Common myeloid progenitor, CD34-positive (primary cell): ENCODE results near the gene GLYATL2.
A peak's percentile ranks its signal among the peaks of the same experiment; 100 is the strongest.

Experiments
- CTCF ChIA-PET: fragments of 350-600 bp; sonication (Branson Sonifier 250); formaldehyde crosslinking; loops from one replicate; lab custom pipeline; 2021; ENCODE audit warnings: antibody characterized with exemption; lab: Charles Lee
- POLR2A ChIA-PET: fragments of 350-600 bp; sonication (Branson Sonifier 250); formaldehyde crosslinking; loops from one replicate; lab custom pipeline; 2021; ENCODE audit warnings: antibody characterized with exemption; lab: Charles Lee
- DNase-seq, 3 donors: peaks; one replicate each; pipeline versions ENCODE4 v3.0.0 to v3.0.0-alpha.2; 2013
- H3K27ac ChIP-seq, 2 experiments: 1 replicate in 1 of 2; 2 replicates in 1 of 2; pipeline ENCODE4 v1.7.0; 2013; ENCODE audit warnings: inconsistent platforms in 2 of 2, low read length in 2 of 2, mild to moderate bottlenecking in 2 of 2, low read depth in 1 of 2, moderate library complexity in 1 of 2; ENCODE audit not compliant: severe bottlenecking in 2 of 2, insufficient read depth in 1 of 2, poor library complexity in 1 of 2
- H3K27me3 ChIP-seq, 5 experiments: replicated peaks in 2 of 5; 1 replicate in 3 of 5; 2 replicates in 2 of 5; pipeline versions ENCODE4 v1.6.1 to v1.7.0; 2013; ENCODE audit warnings: low read length in 4 of 5, mild to moderate bottlenecking in 2 of 5, moderate library complexity in 2 of 5, inconsistent platforms in 1 of 5; ENCODE audit not compliant: insufficient read depth in 5 of 5, control insufficient read depth in 4 of 5
- H3K36me3 ChIP-seq, 4 experiments: 1 replicate in 2 of 4; 2 replicates in 2 of 4; pipeline versions ENCODE4 v1.6.1 to v1.7.0; 2013; ENCODE audit warnings: low read length in 3 of 4, control low read depth in 1 of 4, mild to moderate bottlenecking in 1 of 4; ENCODE audit not compliant: control insufficient read depth in 4 of 4, insufficient read depth in 4 of 4
- H3K4me1 ChIP-seq, 4 experiments: 1 replicate in 3 of 4; 2 replicates in 1 of 4; pipeline versions ENCODE4 v1.6.1 to v1.7.1; 2013; ENCODE audit warnings: low read length in 3 of 4, mild to moderate bottlenecking in 3 of 4, control low read depth in 1 of 4, inconsistent platforms in 1 of 4, moderate library complexity in 1 of 4; ENCODE audit not compliant: control insufficient read depth in 4 of 4, insufficient read depth in 4 of 4; ENCODE audit errors: control extremely low read depth in 1 of 4
- H3K4me3 ChIP-seq, 7 experiments: 1 replicate in 4 of 7; 2 replicates in 3 of 7; pipeline versions ENCODE4 v1.5.1 to v1.7.0; 2013; ENCODE audit warnings: mild to moderate bottlenecking in 7 of 7, low read length in 6 of 7, moderate library complexity in 6 of 7, inconsistent platforms in 2 of 7, low read depth in 2 of 7, control low read depth in 1 of 7; ENCODE audit not compliant: insufficient read depth in 4 of 7, control insufficient read depth in 1 of 7; ENCODE audit errors: extremely low read depth in 1 of 7
- H3K9me3 ChIP-seq, 5 experiments: 1 replicate in 4 of 5; 2 replicates in 1 of 5; pipeline versions ENCODE4 v1.6.1 to v1.7.1; 2013; ENCODE audit warnings: low read length in 4 of 5, mild to moderate bottlenecking in 2 of 5, inconsistent platforms in 1 of 5, low read depth in 1 of 5, moderate library complexity in 1 of 5; ENCODE audit not compliant: control insufficient read depth in 4 of 5, insufficient read depth in 2 of 5; ENCODE audit errors: control extremely low read depth in 1 of 5
- WGBS: methylation state at CpG from one replicate; pipeline ENCODE4 v1.1.5; 2013; ENCODE audit not compliant: insufficient coverage; 5-methylcytosine and 5-hydroxymethylcytosine counted together

The GLYATL2 gene

GRCh38 chr11:58801974-58802545 is 42.4 kb downstream of the GLYATL2 start:
- Histone ChIP-seq H3K4me1 (no peaks in the 10 kb centered on the region), H3K4me3 (no peak overlapping the region), H3K36me3 (no peaks in the 10 kb centered on the region), H3K27ac (no peak overlapping the region), H3K9me3 (peaks cover 0 to 3% (median 0%) of the 10 kb centered on the region in 5 experiments), H3K27me3 (no peaks in the 10 kb centered on the region)
- ChIA-PET POLR2A (no interaction called here), CTCF (interaction anchor here (2.9 kb wide), 1 partner anchor 13 kb away, joined by 11 read pairs; no protein-coding TSS in a partner anchor)
- no peak for DNase-seq
- no CpG with 5 or more reads among the region's 4 CpGs for WGBS

DNA sequence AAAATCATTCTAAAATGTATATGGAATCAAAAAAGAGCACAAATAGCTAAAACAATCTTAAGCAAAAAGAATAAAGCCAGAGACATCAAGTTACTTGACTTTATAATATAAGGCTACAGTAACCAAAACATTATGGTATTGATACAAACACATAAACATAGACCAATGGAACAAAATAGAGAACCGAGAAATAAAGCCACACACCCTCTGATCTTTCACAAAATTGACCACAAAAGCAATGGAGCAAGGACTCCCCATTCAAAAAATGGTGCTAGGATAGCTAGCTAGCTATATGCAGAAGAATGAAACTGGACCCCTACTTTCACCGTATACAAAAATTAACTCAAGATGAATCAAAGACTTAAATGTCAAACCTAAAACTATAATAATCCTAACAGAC is 43.2 kb downstream of the GLYATL2 start:
- Histone ChIP-seq H3K27ac (no peak overlapping the region), H3K36me3 (no peaks in the 10 kb centered on the region), H3K4me3 (no peak overlapping the region), H3K9me3 (peaks cover 0 to 3% (median 0%) of the 10 kb centered on the region in 5 experiments), H3K4me1 (no peaks in the 10 kb centered on the region), H3K27me3 (no peaks in the 10 kb centered on the region)
- ChIA-PET POLR2A (no interaction called here), CTCF (no interaction called here)
- DNase-seq = no peak
- no CpG with 5 or more reads among the region's 2 CpGs for WGBS

DNA sequence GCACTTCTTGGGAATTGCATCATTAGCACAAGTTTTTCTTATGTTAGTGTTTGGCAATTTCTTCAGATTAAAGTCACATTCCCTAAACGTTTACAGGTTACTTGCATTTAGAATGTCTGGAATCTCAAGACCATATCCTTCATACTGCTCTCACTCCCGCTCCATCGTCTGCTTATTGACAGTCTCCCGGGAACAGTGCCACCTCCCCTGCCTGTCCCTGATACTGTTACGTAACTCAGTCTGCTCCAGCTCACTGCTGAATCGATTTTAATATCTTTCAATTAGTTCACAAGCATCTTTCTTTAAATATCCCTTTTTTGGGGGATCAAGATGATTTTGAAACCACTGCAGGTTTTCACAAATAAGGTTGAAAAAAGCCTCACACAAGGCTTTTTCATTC is 48.2 kb downstream of the GLYATL2 start:
- Histone ChIP-seq H3K27me3 (no peaks in the 10 kb centered on the region), H3K36me3 (no peaks in the 10 kb centered on the region), H3K4me1 (no peaks in the 10 kb centered on the region), H3K4me3 (no peak overlapping the region), H3K9me3 (peaks cover 0 to 5% (median 0%) of the 10 kb centered on the region in 5 experiments), H3K27ac (no peak overlapping the region)
- WGBS = 83% methylated on average over 6 of the region's 6 CpGs
- no peak for DNase-seq
- CTCF ChIA-PET = interaction anchor here (1.2 to 2.2 kb wide), 2 partner anchors 9 to 141 kb away, joined by 3 to 9 read pairs; no protein-coding TSS in a partner anchor
- POLR2A ChIA-PET = no interaction called here

- no peaks in the 10 kb centered on the region for H3K36me3 ChIP-seq
- no peak overlapping the region for H3K4me3 ChIP-seq
- peaks cover 0 to 5% (median 0%) of the 10 kb centered on the region in 5 experiments for H3K9me3 ChIP-seq
- POLR2A ChIA-PET = no interaction called here
- H3K27ac ChIP-seq = no peak overlapping the region
- peaks cover 0 to 6% (median 0%) of the 10 kb centered on the region in 4 experiments for H3K4me1 ChIP-seq
- H3K27me3 ChIP-seq = no peaks in the 10 kb centered on the region
- CTCF ChIA-PET = interaction anchor here (0.8 to 6.9 kb wide), 26 partner anchors 8 to 270 kb away, joined by 3 to 84 read pairs (median 4); partner anchors contain the start of gene GLYATL2
- peak; percentile 60 to 79 (median 78) for DNase-seq
- WGBS = 61% methylated on average over 3 of the region's 4 CpGs
These were observed 56.0 kb downstream of the GLYATL2 start for GRCh38 chr11:58788355-58789023.

DNA sequence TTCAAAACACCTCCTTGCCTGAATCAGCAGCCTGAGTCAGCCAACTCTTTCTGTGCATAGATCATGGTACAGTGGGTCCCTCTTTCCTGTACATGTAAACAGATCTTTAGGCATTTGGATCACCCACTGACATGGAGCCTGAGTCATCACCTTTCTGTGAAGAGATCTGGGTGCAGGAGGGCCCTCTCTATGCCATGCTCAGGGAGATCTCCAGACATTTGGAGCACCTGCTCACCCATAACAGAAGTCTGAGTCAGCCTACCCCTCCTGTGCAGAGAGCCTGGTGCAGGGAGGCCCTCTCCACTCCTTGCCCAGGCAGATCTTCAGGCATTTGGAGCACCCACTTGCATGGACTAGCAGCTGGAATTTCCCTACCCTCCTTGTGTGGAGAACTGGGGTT is 56.6 kb downstream of the GLYATL2 start:
- POLR2A ChIA-PET = no interaction called here
- H3K27ac ChIP-seq = no peak overlapping the region
- DNase-seq = peak in 1 of 3 donors; percentile 15

GRCh38 chr11:58786693-58787092 is 57.8 kb downstream of the GLYATL2 start:
- 95% methylated on average over 2 of the region's 3 CpGs for WGBS
- Histone ChIP-seq H3K4me1 (peaks cover 0 to 6% (median 0%) of the 10 kb centered on the region in 4 experiments), H3K27ac (no peak overlapping the region), H3K36me3 (no peaks in the 10 kb centered on the region), H3K4me3 (no peak overlapping the region), H3K27me3 (no peaks in the 10 kb centered on the region), H3K9me3 (no peaks in the 10 kb centered on the region)
- POLR2A ChIA-PET = no interaction called here
- no peak for DNase-seq
- CTCF ChIA-PET = interaction anchor here (0.7 to 6.9 kb wide), 13 partner anchors 10 to 217 kb away, joined by 3 to 84 read pairs (median 3); no protein-coding TSS in a partner anchor

More for the DNA sequence above, 56.6 kb downstream of the GLYATL2 start:
- no peaks in the 10 kb centered on the region for H3K27me3 ChIP-seq
- peaks cover 0 to 6% (median 0%) of the 10 kb centered on the region in 4 experiments for H3K4me1 ChIP-seq
- H3K4me3 ChIP-seq = no peak overlapping the region
- H3K36me3 ChIP-seq = no peaks in the 10 kb centered on the region
- H3K9me3 ChIP-seq = peaks cover 0 to 5% (median 0%) of the 10 kb centered on the region in 5 experiments
- CTCF ChIA-PET = interaction anchor here (0.8 to 6.9 kb wide), 21 partner anchors 9 to 270 kb away, joined by 3 to 84 read pairs (median 5); partner anchors contain the start of gene GLYATL2

- no peak overlapping the region for H3K4me3 ChIP-seq
- H3K4me1 ChIP-seq = peaks cover 0 to 6% (median 0%) of the 10 kb centered on the region in 4 experiments
- H3K27ac ChIP-seq = no peak overlapping the region
- peaks cover 0 to 2% (median 0%) of the 10 kb centered on the region in 5 experiments for H3K9me3 ChIP-seq
- POLR2A ChIA-PET = no interaction called here
- H3K27me3 ChIP-seq = no peaks in the 10 kb centered on the region
- H3K36me3 ChIP-seq = no peaks in the 10 kb centered on the region
- DNase-seq = no peak
- CTCF ChIA-PET = interaction anchor here (2.8 to 6.9 kb wide), 2 partner anchors 108 to 131 kb away, joined by 10 to 84 read pairs; no protein-coding TSS in a partner anchor
These were observed 59.5 kb downstream of the GLYATL2 start for GRCh38 chr11:58784995-58785394.
